GM18517 (cell line): ENCODE results near the gene SYDE1.

Experiments
- ATAC-seq: cut with Tn5 transposase; IDR thresholded peaks from one replicate; pipeline ENCODE4 v1.9.1; 2021; ENCODE audit warnings: mild to moderate bottlenecking, moderate library complexity; ENCODE audit not compliant: unreplicated experiment

Gene SYDE1

GRCh38 chr19:15108145-15108844 is 1.1 kb downstream of the SYDE1 start:
- ATAC-seq, result no peak

GRCh38 chr19:15108845-15109767 is 1.9 kb downstream of the SYDE1 start:
- no peak for ATAC-seq

- no peak for ATAC-seq
Observed at GRCh38 chr19:15109768-15110417, 2.7 kb downstream of the SYDE1 start.

GRCh38 chr19:15110418-15110815 is 3.2 kb downstream of the SYDE1 start:
- ATAC-seq, result no peak

GRCh38 chr19:15111758-15112157 is 4.6 kb downstream of the SYDE1 start:
- no peak for ATAC-seq

GRCh38 chr19:15112385-15112784 is 5.2 kb downstream of the SYDE1 start:
- no peak for ATAC-seq

- ATAC-seq, result no peak
Observed at GRCh38 chr19:15113245-15114152, 6.3 kb downstream of the SYDE1 start.

GRCh38 chr19:15114153-15114540 is 6.9 kb downstream of the SYDE1 start:
- ATAC-seq, result no peak

GRCh38 chr19:15115080-15115479 is 7.9 kb downstream of the SYDE1 start:
- ATAC-seq, result no peak

- ATAC-seq, result no peak
Observed at GRCh38 chr19:15115762-15116615, 8.8 kb downstream of the SYDE1 start.

- no peak for ATAC-seq
Observed at GRCh38 chr19:15116856-15117255, 9.7 kb downstream of the SYDE1 start.

- no peak for ATAC-seq
Observed at GRCh38 chr19:15118248-15118647, 11.0 kb downstream of the SYDE1 start.

GRCh38 chr19:15118789-15119494 is 11.7 kb downstream of the SYDE1 start:
- ATAC-seq, result no peak

GRCh38 chr19:15120135-15121026 is 13.2 kb downstream of the SYDE1 start:
- no peak for ATAC-seq

- no peak for ATAC-seq
Observed at GRCh38 chr19:15122331-15123030, 15.3 kb downstream of the SYDE1 start.

GRCh38 chr19:15123031-15123890 is 16.1 kb downstream of the SYDE1 start:
- no peak for ATAC-seq
